ENCODE data around the gene TMEM212.

GRCh38 chr3:171895291-171895690, 52.1 kb downstream of the TMEM212 start:
- TF ChIP-seq CTCF (IDR thresholded peaks at IDR 0.05) (no peak), POLR2A (IDR thresholded peaks at IDR 0.05; ENCODE audit: low read depth) (no peak)
